Psoas muscle (tissue), 8 donors: ENCODE data around the gene CACNA1C. TPM values are rescaled to one million over a fixed set of nuclear protein-coding genes. Genes with fewer than 3 reads are reported as not detected.
A peak's percentile ranks its signal among the peaks of the same experiment; 100 is the strongest.

Experiments
- ATAC-seq, 4 donors: fragments of 200-7000 bp; cut with Tn5 transposase; one replicate each; pipeline ENCODE4 v1.9.1; 2020; ENCODE audit warnings: moderate library complexity in 3 of 4, mild to moderate bottlenecking in 2 of 4
- DNase-seq, 2 donors: peaks; one replicate each; pipeline ENCODE4 v3.0.0-alpha.2; 2020
- H3K27ac ChIP-seq: fragments of 200-600 bp; one replicate; pipeline ENCODE4 v1.8.0; 2022
- H3K27me3 ChIP-seq, 3 donors: fragments of 200-600 bp in 1 of 3; one replicate each; pipeline versions ENCODE4 v1.6.1 to v1.8.0; 2013 to 2022; ENCODE audit warnings: low read length in 2 of 3, mild to moderate bottlenecking in 2 of 3, moderate library complexity in 1 of 3; ENCODE audit not compliant: insufficient read depth in 3 of 3
- H3K36me3 ChIP-seq, 2 donors: fragments of 200-600 bp in 1 of 2; one replicate each; pipeline versions ENCODE4 v1.6.1 to v1.8.0; 2013 to 2022; ENCODE audit warnings: low read depth in 1 of 2, mild to moderate bottlenecking in 1 of 2, moderate library complexity in 1 of 2; ENCODE audit not compliant: insufficient read depth in 1 of 2
- H3K4me1 ChIP-seq: fragments of 200-600 bp; one replicate; pipeline ENCODE4 v1.8.0; 2022
- H3K4me3 ChIP-seq: fragments of 200-600 bp; one replicate; pipeline ENCODE4 v1.8.0; 2022; ENCODE audit warnings: mild to moderate bottlenecking
- H3K9me3 ChIP-seq: fragments of 200-600 bp; one replicate; pipeline ENCODE4 v1.8.0; 2022
- WGBS, 3 donors: extraction: QIAGEN DNeasy Blood & Tissue Kit; methylation state at CpG; one replicate each; pipeline versions ENCODE4 v1.1.6 to v1.1.7; 2013; 5-methylcytosine and 5-hydroxymethylcytosine counted together
- intact Hi-C, 2 donors: fragments of 100-400 bp; cut with DNase I; formaldehyde crosslinking; loops; one replicate each; pipeline versions ENCODE4 v1.11.0 to v1.14.2; 2022
- polyA plus RNA-seq, 3 donors: library from polyadenylated mRNA; stranded (reverse); fragments of 200-250 nt; gene quantifications; one replicate each; pipeline ENCODE4 v1.2.3, GENCODE V29; 2013
- total RNA-seq, 4 donors: library from RNA; stranded (reverse); fragmentation: NEBNext Ultra II Directional in 2 of 4; extraction: Animal tissue kit (Norgen Biotek cat#: 25700) in 2 of 4; gene quantifications; one replicate each; pipeline versions ENCODE4 v1.2.1 to v1.2.4, GENCODE V29; 2021 to 2023
- TF ChIP-seq, protein P1 (sequence below): fragments of 200-600 bp; IDR thresholded peaks from one replicate; pipeline ENCODE4 v1.8.0; 2022; ENCODE audit warnings: antibody characterized with exemption
- donor health status: healthy with polysubstance abuse.
- donor health status: DM: no; HTN: no; CAD: no; lungs with moderate emphysema.
- donor health status: Bipolar disorder and iron deficiency.
- donor health status: healthy.
- donor health status: DM: yes; HTN: yes; CAD: no.
- donor health status: DM: no; HTN: no; CAD: no.
- donor health status: DM: no; HTN: no; CAD: no.
- donor health status: DM: yes; HTN: yes; CAD: no.

The CACNA1C gene
- total and polyA plus RNA-seq, 7 donors, result 0.26 to 2.9 (median 0.95) TPM

- ATAC-seq, result no peak
- WGBS, 3 donors, result 85 to 87% (median 86%) methylated on average over 19 of the region's 19 CpGs
- Histone ChIP-seq H3K27me3 (peaks cover 0 to 5% (median 0%) of the 10 kb centered on the region in 3 donors), H3K4me1 (no peaks in the 10 kb centered on the region), H3K27ac (no peak overlapping the region), H3K36me3 (no peaks in the 10 kb centered on the region), H3K4me3 (no peak overlapping the region), H3K9me3 (no peaks in the 10 kb centered on the region)
- TF ChIP-seq, protein P1, sequence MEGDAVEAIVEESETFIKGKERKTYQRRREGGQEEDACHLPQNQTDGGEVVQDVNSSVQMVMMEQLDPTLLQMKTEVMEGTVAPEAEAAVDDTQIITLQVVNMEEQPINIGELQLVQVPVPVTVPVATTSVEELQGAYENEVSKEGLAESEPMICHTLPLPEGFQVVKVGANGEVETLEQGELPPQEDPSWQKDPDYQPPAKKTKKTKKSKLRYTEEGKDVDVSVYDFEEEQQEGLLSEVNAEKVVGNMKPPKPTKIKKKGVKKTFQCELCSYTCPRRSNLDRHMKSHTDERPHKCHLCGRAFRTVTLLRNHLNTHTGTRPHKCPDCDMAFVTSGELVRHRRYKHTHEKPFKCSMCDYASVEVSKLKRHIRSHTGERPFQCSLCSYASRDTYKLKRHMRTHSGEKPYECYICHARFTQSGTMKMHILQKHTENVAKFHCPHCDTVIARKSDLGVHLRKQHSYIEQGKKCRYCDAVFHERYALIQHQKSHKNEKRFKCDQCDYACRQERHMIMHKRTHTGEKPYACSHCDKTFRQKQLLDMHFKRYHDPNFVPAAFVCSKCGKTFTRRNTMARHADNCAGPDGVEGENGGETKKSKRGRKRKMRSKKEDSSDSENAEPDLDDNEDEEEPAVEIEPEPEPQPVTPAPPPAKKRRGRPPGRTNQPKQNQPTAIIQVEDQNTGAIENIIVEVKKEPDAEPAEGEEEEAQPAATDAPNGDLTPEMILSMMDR, result no peak
- intact Hi-C loops, result no loop called here
- peak in 1 of 2 donors; percentile 13 for DNase-seq
Observed at GRCh38 chr12:2414810-2415567, 362.2 kb downstream of the CACNA1C start.

DNA sequence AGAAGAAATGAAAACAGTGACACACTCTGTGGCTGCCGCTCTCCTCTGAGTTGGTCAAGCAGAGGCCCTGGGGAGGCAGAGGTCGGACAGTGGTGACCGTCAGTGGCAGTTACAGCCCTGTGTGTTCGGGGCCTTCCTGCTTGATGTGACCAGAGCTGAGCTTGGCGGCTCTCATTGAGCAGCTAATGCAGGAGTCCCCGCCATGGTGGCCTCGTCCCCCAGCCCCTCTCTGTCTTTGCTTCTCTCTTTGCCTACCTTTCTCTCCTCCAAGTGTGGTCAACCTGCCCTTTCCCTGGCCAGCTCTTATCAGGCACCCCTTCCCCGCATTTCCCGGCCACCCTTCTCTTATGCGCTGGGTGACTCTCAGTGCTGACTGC, 362.8 kb downstream of the CACNA1C start:
- 79 to 82% (median 80%) methylated on average over 10 of the region's 10 CpGs for WGBS, 3 donors
- DNase-seq (peak in 1 of 2 donors; percentile 50), ATAC-seq (no peak)
- peaks cover 0 to 5% (median 0%) of the 10 kb centered on the region in 3 donors for H3K27me3 ChIP-seq
- no peaks in the 10 kb centered on the region for H3K36me3 ChIP-seq
- no peaks in the 10 kb centered on the region for H3K4me1 ChIP-seq
- H3K9me3 ChIP-seq, result no peaks in the 10 kb centered on the region
- no peak overlapping the region for H3K27ac ChIP-seq
- intact Hi-C loops, result no loop called here
- TF ChIP-seq, protein P1, result no peak
- no peak overlapping the region for H3K4me3 ChIP-seq

DNA sequence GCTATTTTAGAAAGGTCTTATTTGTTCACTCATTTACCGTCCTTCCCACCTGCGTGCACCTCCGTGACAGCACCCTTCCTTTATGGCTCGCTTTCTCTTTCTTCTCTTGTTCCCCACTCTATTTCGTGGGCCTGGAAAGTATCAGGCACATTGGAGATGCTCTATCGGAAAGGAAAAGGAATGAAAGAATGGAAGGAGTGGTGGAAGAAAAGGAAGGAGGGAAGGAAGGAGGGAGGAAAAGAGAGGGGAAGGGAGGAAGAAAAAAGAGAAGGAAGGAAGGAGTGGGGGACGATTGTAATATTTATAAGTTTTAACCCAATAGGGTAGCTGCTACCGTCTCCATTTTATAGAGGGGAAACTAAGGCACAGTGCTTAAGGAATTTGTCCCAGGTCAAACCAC, 363.4 kb downstream of the CACNA1C start:
- H3K4me3 ChIP-seq, result no peak overlapping the region
- ATAC-seq (no peak), DNase-seq (peak in 1 of 2 donors; percentile 13)
- intact Hi-C loops, result no loop called here
- no peaks in the 10 kb centered on the region for H3K36me3 ChIP-seq
- H3K4me1 ChIP-seq, result no peaks in the 10 kb centered on the region
- no peak overlapping the region for H3K27ac ChIP-seq
- TF ChIP-seq, protein P1, result no peak
- H3K27me3 ChIP-seq, result peaks cover 0 to 5% (median 0%) of the 10 kb centered on the region in 3 donors
- WGBS, 3 donors, result 79 to 85% (median 82%) methylated on average over 8 of the region's 8 CpGs
- no peaks in the 10 kb centered on the region for H3K9me3 ChIP-seq

- intact Hi-C loops, result no loop called here
- WGBS, 3 donors, result 83 to 87% (median 86%) methylated on average over 10 of the region's 10 CpGs
- ATAC-seq, result no peak
- DNase-seq, result no peak
- TF ChIP-seq, protein P1, result no peak
- Histone ChIP-seq H3K27me3 (peaks cover 0 to 5% (median 2%) of the 10 kb centered on the region in 3 donors), H3K36me3 (no peaks in the 10 kb centered on the region), H3K9me3 (no peaks in the 10 kb centered on the region), H3K4me3 (no peak overlapping the region), H3K4me1 (no peaks in the 10 kb centered on the region), H3K27ac (no peak overlapping the region)
Observed at GRCh38 chr12:2417481-2418160, 364.8 kb downstream of the CACNA1C start.
